ENCODE measurements around the gene FPGS. TPM values are rescaled to one million over a fixed set of nuclear protein-coding genes. Genes with fewer than 3 reads are reported as not detected.

The FPGS gene
- total RNA-seq, 1 experiment from 2014 or later: 70.6 TPM

- ChIA-PET POLR2A (no interaction called here), CTCF (no interaction called here), RAD21 (ENCODE audit: low non-redundant PET in 1 of 2, low total read pairs in 2 of 2, uncharacterized antibody in 2 of 2, unreplicated experiment in 2 of 2) (no interaction called here)
- Histone ChIP-seq H3K79me2 (ENCODE audit: insufficient read depth, low read length) (no peaks in the 10 kb centered on the region), H3K4me2 (ENCODE audit: low read length) (no peak overlapping the region), H3K9me3 (ENCODE audit: control insufficient read depth in 1 of 2, insufficient read depth in 1 of 2, low read depth in 1 of 2, low read length in 2 of 2) (no peaks in the 10 kb centered on the region), H3K4me3 (replicated peaks in 1 of 2; ENCODE audit: low read depth in 1 of 2, low read length in 2 of 2) (no peak overlapping the region), H4K20me1 (ENCODE audit: insufficient read depth) (no peaks in the 10 kb centered on the region), H3K27me3 (ENCODE audit: insufficient read depth, low read length) (no peaks in the 10 kb centered on the region), H3K4me1 (ENCODE audit: control insufficient read depth in 1 of 2, insufficient read depth in 2 of 2, low read length in 2 of 2) (no peaks in the 10 kb centered on the region), H2AFZ (ENCODE audit: low read depth, low read length, poor library complexity, severe bottlenecking) (no peak overlapping the region), H3K9me2 (ENCODE audit: insufficient read depth) (no peaks in the 10 kb centered on the region), H3K27ac (ENCODE audit: low read depth, low read length) (no peak overlapping the region), H3K9ac (ENCODE audit: low read length) (no peak overlapping the region), H3K36me3 (ENCODE audit: control insufficient read depth in 1 of 2, insufficient read depth in 2 of 2, low read length in 2 of 2) (no peaks in the 10 kb centered on the region)
- ATAC-seq (no peak), DNase-seq (ENCODE audit: low read depth, low spot score) (no peak)
- no peak for TF ChIP-seq CEBPB (IDR thresholded peaks at IDR 0.05; ENCODE audit: low read depth)
- no peak for TF ChIP-seq CBX3 (IDR thresholded peaks at IDR 0.05; ENCODE audit: low read depth)
- intact Hi-C loops (cut with micrococcal nuclease): no loop called here
- BruUV-seq (replicated peaks): no TSS peak
Observed at GRCh38 chr9:127856729-127857116, 54.0 kb downstream of the FPGS start.

GRCh38 chr9:127857278-127857677 is 54.6 kb downstream of the FPGS start:
- DNase-seq (ENCODE audit: low read depth, low spot score): no peak
- ChIA-PET CTCF (no interaction called here), POLR2A (no interaction called here), RAD21 (ENCODE audit: low non-redundant PET in 1 of 2, low total read pairs in 2 of 2, uncharacterized antibody in 2 of 2, unreplicated experiment in 2 of 2) (no interaction called here)
- Histone ChIP-seq H2AFZ (ENCODE audit: low read depth, low read length, poor library complexity, severe bottlenecking) (no peak overlapping the region), H3K27ac (ENCODE audit: low read depth, low read length) (no peak overlapping the region), H3K27me3 (ENCODE audit: insufficient read depth, low read length) (no peaks in the 10 kb centered on the region), H3K79me2 (ENCODE audit: insufficient read depth, low read length) (no peaks in the 10 kb centered on the region), H3K4me2 (ENCODE audit: low read length) (no peak overlapping the region), H3K9me2 (ENCODE audit: insufficient read depth) (no peaks in the 10 kb centered on the region), H3K9me3 (ENCODE audit: control insufficient read depth in 1 of 2, insufficient read depth in 1 of 2, low read depth in 1 of 2, low read length in 2 of 2) (no peaks in the 10 kb centered on the region), H3K9ac (ENCODE audit: low read length) (no peak overlapping the region), H3K4me1 (ENCODE audit: control insufficient read depth in 1 of 2, insufficient read depth in 2 of 2, low read length in 2 of 2) (no peaks in the 10 kb centered on the region), H3K36me3 (ENCODE audit: control insufficient read depth in 1 of 2, insufficient read depth in 2 of 2, low read length in 2 of 2) (no peaks in the 10 kb centered on the region), H3K4me3 (replicated peaks in 1 of 2; ENCODE audit: low read depth in 1 of 2, low read length in 2 of 2) (no peak overlapping the region), H4K20me1 (ENCODE audit: insufficient read depth) (no peaks in the 10 kb centered on the region)
- no TSS peak for BruUV-seq (replicated peaks)
- no peak for ATAC-seq
- intact Hi-C loops (cut with micrococcal nuclease): no loop called here
- TF ChIP-seq RAD21 (IDR thresholded peaks at IDR 0.05; ENCODE audit: low read depth) (no peak), YY1 (IDR thresholded peaks at IDR 0.05; ENCODE audit: extremely low read depth, insufficient replicate concordance, low read depth, low read length) (no peak), CEBPB (IDR thresholded peaks at IDR 0.05; ENCODE audit: low read depth) (no peak), SIN3A (IDR thresholded peaks at IDR 0.05; ENCODE audit: low read depth) (no peak), ZFX (IDR thresholded peaks at IDR 0.05) (no peak), ELF1 (IDR thresholded peaks at IDR 0.05; ENCODE audit: borderline replicate concordance, low read depth) (no peak), SP1 (IDR thresholded peaks at IDR 0.05; ENCODE audit: low read depth) (no peak), FOSL1 (IDR thresholded peaks at IDR 0.05; ENCODE audit: low read depth) (no peak), EGR1 (IDR thresholded peaks at IDR 0.05; ENCODE audit: low read depth) (no peak), ZNF274 (IDR thresholded peaks at IDR 0.05; ENCODE audit: low read depth, low read length) (no peak)
- TF ChIP-seq, protein P1, sequence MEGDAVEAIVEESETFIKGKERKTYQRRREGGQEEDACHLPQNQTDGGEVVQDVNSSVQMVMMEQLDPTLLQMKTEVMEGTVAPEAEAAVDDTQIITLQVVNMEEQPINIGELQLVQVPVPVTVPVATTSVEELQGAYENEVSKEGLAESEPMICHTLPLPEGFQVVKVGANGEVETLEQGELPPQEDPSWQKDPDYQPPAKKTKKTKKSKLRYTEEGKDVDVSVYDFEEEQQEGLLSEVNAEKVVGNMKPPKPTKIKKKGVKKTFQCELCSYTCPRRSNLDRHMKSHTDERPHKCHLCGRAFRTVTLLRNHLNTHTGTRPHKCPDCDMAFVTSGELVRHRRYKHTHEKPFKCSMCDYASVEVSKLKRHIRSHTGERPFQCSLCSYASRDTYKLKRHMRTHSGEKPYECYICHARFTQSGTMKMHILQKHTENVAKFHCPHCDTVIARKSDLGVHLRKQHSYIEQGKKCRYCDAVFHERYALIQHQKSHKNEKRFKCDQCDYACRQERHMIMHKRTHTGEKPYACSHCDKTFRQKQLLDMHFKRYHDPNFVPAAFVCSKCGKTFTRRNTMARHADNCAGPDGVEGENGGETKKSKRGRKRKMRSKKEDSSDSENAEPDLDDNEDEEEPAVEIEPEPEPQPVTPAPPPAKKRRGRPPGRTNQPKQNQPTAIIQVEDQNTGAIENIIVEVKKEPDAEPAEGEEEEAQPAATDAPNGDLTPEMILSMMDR (IDR thresholded peaks at IDR 0.05 in 2 of 3, conservative IDR thresholded peaks at IDR 0.05 in 1 of 3; ENCODE audit: borderline replicate concordance in 1 of 3, insufficient read depth in 1 of 3, low read depth in 2 of 3, low read length in 2 of 3): no peak
- TF ChIP-seq, protein P2, sequence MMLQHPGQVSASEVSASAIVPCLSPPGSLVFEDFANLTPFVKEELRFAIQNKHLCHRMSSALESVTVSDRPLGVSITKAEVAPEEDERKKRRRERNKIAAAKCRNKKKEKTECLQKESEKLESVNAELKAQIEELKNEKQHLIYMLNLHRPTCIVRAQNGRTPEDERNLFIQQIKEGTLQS (IDR thresholded peaks at IDR 0.05): no peak
